HCT116 (cell line): ENCODE results near the gene CDCA3. TPM values are rescaled to one million over a fixed set of nuclear protein-coding genes. Genes with fewer than 3 reads are reported as not detected.

Experiments used
- ATAC-seq: fragments of 200-7000 bp; cut with Tn5 transposase; 2 replicates; pipeline ENCODE4 v1.9.1; 2020; ENCODE audit warnings: mild to moderate bottlenecking, moderate library complexity
- BruUV-seq: library from RNA; stranded (reverse); fragments of 400-500 nt; replicated peaks from 2 replicates; lab custom pipeline; 2021; lab: Mats Ljungman, UMichigan
- CTCF ChIA-PET: fragments of 300-600 bp; sonication (Branson Sonifier 250); formaldehyde crosslinking; loops from one replicate; lab custom pipeline; 2021; ENCODE audit warnings: antibody characterized with exemption; lab: Charles Lee
- POLR2A ChIA-PET: fragments of 300-600, 350-600 bp; sonication (Branson Sonifier 250); formaldehyde crosslinking; loops from one replicate; lab custom pipeline; 2021; ENCODE audit warnings: antibody characterized with exemption; lab: Charles Lee
- RAD21 ChIA-PET, 2 experiments: fragments of 300-600 bp; sonication (Branson Sonifier 250); formaldehyde crosslinking; loops; one replicate each; lab custom pipeline; 2023; ENCODE audit warnings: low total read pairs in 2 of 2; ENCODE audit not compliant: uncharacterized antibody in 2 of 2, unreplicated experiment in 2 of 2, low non-redundant PET in 1 of 2; lab: Charles Lee
- DNase-seq: peaks from one replicate; pipeline ENCODE4 v3.0.0-alpha.2; 2010; ENCODE audit warnings: low read depth, low spot score
- H2AFZ ChIP-seq: fragments of 200-600 bp; shearing (Covaris generic), sonication (generic); 2 replicates; pipeline ENCODE4 v1.6.1; 2017; ENCODE audit warnings: low read depth, mixed run types, mixed read lengths, antibody characterized with exemption, low read length; ENCODE audit not compliant: poor library complexity, severe bottlenecking
- H3K27ac ChIP-seq: 2 replicates; pipeline ENCODE4 v1.5.1; 2012; ENCODE audit warnings: low read depth, low read length
- H3K27me3 ChIP-seq: fragments of 200-600 bp; sonication (generic); 2 replicates; pipeline ENCODE4 v1.6.1; 2016; ENCODE audit warnings: mixed run types, low read length, mixed read lengths; ENCODE audit not compliant: insufficient read depth
- H3K36me3 ChIP-seq, 2 experiments: fragments of 200-500 bp in 1 of 2; fragments of 200-600 bp in 1 of 2; sonication (Bioruptor generic) in 1 of 2; sonication (generic) in 1 of 2; 2 replicates each; pipeline versions ENCODE4 v1.5.1 to v1.6.1; 2014 to 2016; ENCODE audit warnings: low read length in 2 of 2, inconsistent platforms in 1 of 2, mixed read lengths in 1 of 2, mixed run types in 1 of 2; ENCODE audit not compliant: insufficient read depth in 2 of 2, control insufficient read depth in 1 of 2
- H3K4me1 ChIP-seq, 2 experiments: fragments of 200-600 bp in 1 of 2; sonication (generic) in 1 of 2; 2 replicates each; pipeline versions ENCODE4 v1.5.1 to v1.6.1; 2012 to 2017; ENCODE audit warnings: low read length in 2 of 2, inconsistent platforms in 1 of 2, mild to moderate bottlenecking in 1 of 2, mixed read lengths in 1 of 2, mixed run types in 1 of 2, moderate library complexity in 1 of 2; ENCODE audit not compliant: insufficient read depth in 2 of 2, control insufficient read depth in 1 of 2
- H3K4me2 ChIP-seq: fragments of 200-600 bp; sonication (generic); 2 replicates; pipeline ENCODE4 v1.6.1; 2017; ENCODE audit warnings: mixed run types, low read length, mixed read lengths
- H3K4me3 ChIP-seq, 2 experiments: fragments of 200-600 bp in 1 of 2; sonication (generic) in 1 of 2; replicated peaks in 1 of 2; 2 replicates each; pipeline ENCODE4 v1.5.1; 2011 to 2016; ENCODE audit warnings: low read length in 2 of 2, control low read depth in 1 of 2, low read depth in 1 of 2, mild to moderate bottlenecking in 1 of 2, mixed read lengths in 1 of 2, mixed run types in 1 of 2
- H3K79me2 ChIP-seq: fragments of 200-600 bp; sonication (generic); 2 replicates; pipeline ENCODE4 v1.6.1; 2017; ENCODE audit warnings: mild to moderate bottlenecking, mixed run types, low read length, moderate library complexity, mixed read lengths; ENCODE audit not compliant: insufficient read depth
- H3K9ac ChIP-seq: fragments of 200-600 bp; sonication (generic); 2 replicates; pipeline ENCODE4 v1.6.1; 2016; ENCODE audit warnings: low read length, mixed read lengths
- H3K9me2 ChIP-seq: fragments of 200-600 bp; sonication (generic), shearing (Covaris generic); 2 replicates; pipeline ENCODE4 v1.6.1; 2017; ENCODE audit warnings: mixed run types, mild to moderate bottlenecking, moderate library complexity; ENCODE audit not compliant: insufficient read depth
- H3K9me3 ChIP-seq, 2 experiments: fragments of 200-500 bp in 1 of 2; fragments of 200-600 bp in 1 of 2; sonication (Bioruptor generic) in 1 of 2; sonication (generic) in 1 of 2; 2 replicates each; pipeline ENCODE4 v1.6.1; 2014 to 2017; ENCODE audit warnings: low read length in 2 of 2, mixed read lengths in 2 of 2, inconsistent platforms in 1 of 2, low read depth in 1 of 2, mild to moderate bottlenecking in 1 of 2, mixed run types in 1 of 2, moderate library complexity in 1 of 2; ENCODE audit not compliant: control insufficient read depth in 1 of 2, insufficient read depth in 1 of 2
- H4K20me1 ChIP-seq: fragments of 200-600 bp; sonication (generic), shearing (Covaris generic); 2 replicates; pipeline ENCODE4 v1.6.1; 2017; ENCODE audit warnings: mixed run types, mild to moderate bottlenecking, moderate library complexity; ENCODE audit not compliant: insufficient read depth
- CEBPB ChIP-seq: IDR thresholded peaks from 2 replicates; pipeline ENCODE4 v1.6.1; 2012; ENCODE audit warnings: low read depth
- EGR1 ChIP-seq: IDR thresholded peaks from 2 replicates; pipeline ENCODE4 v1.6.1; 2012; ENCODE audit warnings: low read depth
- ELF1 ChIP-seq: IDR thresholded peaks from 2 replicates; pipeline ENCODE4 v1.6.1; 2012; ENCODE audit warnings: low read depth, borderline replicate concordance
- EZH2 ChIP-seq: fragments of 200-600 bp; sonication (generic); IDR thresholded peaks from 2 replicates; pipeline ENCODE4 v1.6.1; 2017; ENCODE audit warnings: antibody characterized with exemption, mixed run types
- FOSL1 ChIP-seq: IDR thresholded peaks from 2 replicates; pipeline ENCODE4 v1.6.1; 2012; ENCODE audit warnings: low read depth
- POLR2A ChIP-seq: IDR thresholded peaks from 2 replicates; pipeline ENCODE4 v1.7.0; 2011; ENCODE audit warnings: borderline replicate concordance; ENCODE audit not compliant: insufficient read depth, insufficient read length; ENCODE audit errors: extremely low read depth
- POLR2AphosphoS5 ChIP-seq: IDR thresholded peaks from 2 replicates; pipeline ENCODE4 v1.6.1; 2011; ENCODE audit warnings: mild to moderate bottlenecking, low read depth, low read length, moderate library complexity
- RAD21 ChIP-seq: IDR thresholded peaks from 2 replicates; pipeline ENCODE4 v1.6.1; 2012; ENCODE audit warnings: low read depth, mild to moderate bottlenecking
- SIN3A ChIP-seq: IDR thresholded peaks from 2 replicates; pipeline ENCODE4 v1.6.1; 2012; ENCODE audit warnings: low read depth
- SRF ChIP-seq: IDR thresholded peaks from 2 replicates; pipeline ENCODE4 v1.6.1; 2012; ENCODE audit warnings: low read depth
- TCF7L2 ChIP-seq: IDR thresholded peaks from 2 replicates; pipeline ENCODE4 v1.7.0; 2011; ENCODE audit warnings: borderline replicate concordance, inconsistent platforms; ENCODE audit not compliant: insufficient read depth, insufficient read length; ENCODE audit errors: extremely low read depth
- YY1 ChIP-seq: IDR thresholded peaks from 2 replicates; pipeline ENCODE4 v1.6.1; 2011; ENCODE audit warnings: low read length, low read depth, moderate library complexity, mild to moderate bottlenecking; ENCODE audit not compliant: insufficient replicate concordance; ENCODE audit errors: extremely low read depth
- ZFX ChIP-seq: fragments of 450-650 bp; IDR thresholded peaks from 2 replicates; pipeline ENCODE4 v1.6.1; 2017
- ZNF274 ChIP-seq: fragments of 200-500 bp; sonication (Bioruptor generic); IDR thresholded peaks from 2 replicates; pipeline ENCODE4 v1.6.1; 2014; ENCODE audit warnings: mild to moderate bottlenecking, low read depth, low read length, inconsistent platforms
- intact Hi-C: fragments of 100-400 bp; cut with micrococcal nuclease; formaldehyde crosslinking; loops from 2 replicates; pipeline ENCODE4 v1.10.0; 2022
- total RNA-seq: library from RNA; stranded (reverse); gene quantifications from one replicate; pipeline ENCODE4 v1.2.1, GENCODE V29; 2021; ENCODE audit not compliant: unreplicated experiment
- TF ChIP-seq, protein P1 (sequence below): IDR thresholded peaks from 2 replicates; pipeline ENCODE4 v1.6.1; 2012
- TF ChIP-seq, protein P2 (sequence below): IDR thresholded peaks from 2 replicates; pipeline ENCODE4 v1.6.1; 2012
- TF ChIP-seq, protein P3 (sequence below): IDR thresholded peaks from 2 replicates; pipeline ENCODE4 v1.6.1; 2012; ENCODE audit warnings: low read depth

Gene CDCA3
- total RNA-seq, 1 experiment from 2014 or later, result 63.0 TPM

DNA sequence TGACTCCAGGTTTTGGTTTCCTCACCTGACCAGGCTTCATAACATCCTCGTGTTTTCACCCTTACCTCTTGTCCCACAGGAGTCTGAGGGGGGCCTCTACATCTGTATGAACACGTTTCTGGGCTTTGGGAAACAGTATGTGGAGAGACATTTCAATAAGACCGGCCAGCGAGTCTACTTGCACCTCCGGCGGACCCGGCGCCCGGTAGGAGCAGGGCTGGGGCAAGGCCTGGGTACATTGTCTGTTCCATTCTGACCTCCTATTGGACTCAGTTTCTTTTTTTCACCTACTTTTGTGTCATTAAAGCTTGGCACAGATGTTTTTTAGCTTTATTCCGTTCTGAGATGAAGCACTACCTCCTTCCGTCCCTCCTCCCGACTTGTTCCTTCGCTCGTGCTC lies 4.2 kb upstream of the CDCA3 start:
- H3K79me2 ChIP-seq, result peaks cover 37% of the 10 kb centered on the region
- no peak overlapping the region for H2AFZ ChIP-seq
- H3K4me1 ChIP-seq, result peaks cover 11 to 23% of the 10 kb centered on the region in 2 experiments
- no peaks in the 10 kb centered on the region for H3K27me3 ChIP-seq
- no TSS peak for BruUV-seq
- H3K9me2 ChIP-seq, result no peaks in the 10 kb centered on the region
- intact Hi-C loops, result no loop called here
- TF ChIP-seq CEBPB (no peak), SRF (no peak), EZH2 (no peak), ELF1 (no peak), EGR1 (no peak), POLR2AphosphoS5 (no peak), SIN3A (no peak), POLR2A (no peak), YY1 (no peak), FOSL1 (no peak)
- TF ChIP-seq, protein P1, sequence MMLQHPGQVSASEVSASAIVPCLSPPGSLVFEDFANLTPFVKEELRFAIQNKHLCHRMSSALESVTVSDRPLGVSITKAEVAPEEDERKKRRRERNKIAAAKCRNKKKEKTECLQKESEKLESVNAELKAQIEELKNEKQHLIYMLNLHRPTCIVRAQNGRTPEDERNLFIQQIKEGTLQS, result no peak
- TF ChIP-seq, protein P2, sequence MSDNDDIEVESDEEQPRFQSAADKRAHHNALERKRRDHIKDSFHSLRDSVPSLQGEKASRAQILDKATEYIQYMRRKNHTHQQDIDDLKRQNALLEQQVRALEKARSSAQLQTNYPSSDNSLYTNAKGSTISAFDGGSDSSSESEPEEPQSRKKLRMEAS, result no peak
- peaks cover 34 to 48% of the 10 kb centered on the region in 2 experiments; a peak in 3 of 4 replicates for H3K36me3 ChIP-seq
- POLR2A ChIA-PET, result interaction anchor here (8.9 kb wide), 1 partner anchor 14 kb away, joined by 186 read pairs; the partner anchor contains the start of genes SPSB2 and TPI1
- no peak overlapping the region for H3K9ac ChIP-seq
- H3K27ac ChIP-seq, result no peak overlapping the region
- H3K4me2 ChIP-seq, result no peak overlapping the region
- H3K9me3 ChIP-seq, result no peaks in the 10 kb centered on the region
- CTCF ChIA-PET, result no interaction called here
- RAD21 ChIA-PET, result no interaction called here
- H4K20me1 ChIP-seq, result no peaks in the 10 kb centered on the region
- no peak for DNase-seq
- ATAC-seq, result no peak
- H3K4me3 ChIP-seq, result no peak overlapping the region

DNA sequence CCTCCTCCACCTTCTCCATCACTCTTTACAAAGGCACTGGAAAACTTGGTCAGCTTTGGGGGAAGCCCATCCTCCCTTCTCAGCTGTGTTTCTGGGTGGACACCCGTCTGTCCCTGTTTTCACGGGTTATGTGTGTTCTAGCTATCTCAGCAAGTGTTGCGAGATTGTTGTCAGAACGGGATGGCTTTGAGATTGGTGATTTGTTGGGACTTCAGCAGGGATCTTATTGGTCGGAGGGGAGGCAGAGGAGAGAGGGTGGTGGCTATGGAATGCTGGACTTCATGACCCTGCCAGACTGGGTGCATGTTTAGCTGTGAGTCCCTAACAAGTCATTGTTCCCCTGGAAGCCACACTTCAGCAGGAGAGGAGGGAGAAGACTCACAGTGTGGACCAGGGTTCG lies 3.0 kb upstream of the CDCA3 start:
- Histone ChIP-seq H3K36me3 (peaks cover 33 to 56% of the 10 kb centered on the region in 2 experiments; a peak in 3 of 4 replicates), H2AFZ (no peak overlapping the region), H3K9ac (no peak overlapping the region), H3K4me2 (peak overlapping the region; percentile 100; the same call in 1 of the 2 replicates), H4K20me1 (no peaks in the 10 kb centered on the region), H3K79me2 (peaks cover 49% of the 10 kb centered on the region), H3K4me1 (peaks cover 15 to 31% of the 10 kb centered on the region in 2 experiments), H3K9me3 (no peaks in the 10 kb centered on the region), H3K9me2 (no peaks in the 10 kb centered on the region), H3K27ac (peak overlapping the region; percentile 65), H3K27me3 (no peaks in the 10 kb centered on the region), H3K4me3 (no peak overlapping the region)
- DNase-seq (no peak), ATAC-seq (no peak)
- ChIA-PET CTCF (interaction anchor here (3.4 kb wide), 1 partner anchor 101 kb away, joined by 19 read pairs; the partner anchor contains the start of gene MLF2), POLR2A (interaction anchor here (8.9 kb wide), 1 partner anchor 15 kb away, joined by 186 read pairs; the partner anchor contains the start of genes SPSB2 and TPI1), RAD21 (no interaction called here)
- intact Hi-C loops, result loop anchor here (5.0 kb wide), 1 partner anchor 247 kb away; the partner anchor contains the start of gene CHD4
- BruUV-seq, result no TSS peak
- TF ChIP-seq ELF1 (no peak), RAD21 (no peak), ZNF274 (no peak), ZFX (no peak), YY1 (no peak), TCF7L2 (no peak), SRF (no peak), SIN3A (no peak), EZH2 (no peak), FOSL1 (no peak)
- TF ChIP-seq, protein P3, sequence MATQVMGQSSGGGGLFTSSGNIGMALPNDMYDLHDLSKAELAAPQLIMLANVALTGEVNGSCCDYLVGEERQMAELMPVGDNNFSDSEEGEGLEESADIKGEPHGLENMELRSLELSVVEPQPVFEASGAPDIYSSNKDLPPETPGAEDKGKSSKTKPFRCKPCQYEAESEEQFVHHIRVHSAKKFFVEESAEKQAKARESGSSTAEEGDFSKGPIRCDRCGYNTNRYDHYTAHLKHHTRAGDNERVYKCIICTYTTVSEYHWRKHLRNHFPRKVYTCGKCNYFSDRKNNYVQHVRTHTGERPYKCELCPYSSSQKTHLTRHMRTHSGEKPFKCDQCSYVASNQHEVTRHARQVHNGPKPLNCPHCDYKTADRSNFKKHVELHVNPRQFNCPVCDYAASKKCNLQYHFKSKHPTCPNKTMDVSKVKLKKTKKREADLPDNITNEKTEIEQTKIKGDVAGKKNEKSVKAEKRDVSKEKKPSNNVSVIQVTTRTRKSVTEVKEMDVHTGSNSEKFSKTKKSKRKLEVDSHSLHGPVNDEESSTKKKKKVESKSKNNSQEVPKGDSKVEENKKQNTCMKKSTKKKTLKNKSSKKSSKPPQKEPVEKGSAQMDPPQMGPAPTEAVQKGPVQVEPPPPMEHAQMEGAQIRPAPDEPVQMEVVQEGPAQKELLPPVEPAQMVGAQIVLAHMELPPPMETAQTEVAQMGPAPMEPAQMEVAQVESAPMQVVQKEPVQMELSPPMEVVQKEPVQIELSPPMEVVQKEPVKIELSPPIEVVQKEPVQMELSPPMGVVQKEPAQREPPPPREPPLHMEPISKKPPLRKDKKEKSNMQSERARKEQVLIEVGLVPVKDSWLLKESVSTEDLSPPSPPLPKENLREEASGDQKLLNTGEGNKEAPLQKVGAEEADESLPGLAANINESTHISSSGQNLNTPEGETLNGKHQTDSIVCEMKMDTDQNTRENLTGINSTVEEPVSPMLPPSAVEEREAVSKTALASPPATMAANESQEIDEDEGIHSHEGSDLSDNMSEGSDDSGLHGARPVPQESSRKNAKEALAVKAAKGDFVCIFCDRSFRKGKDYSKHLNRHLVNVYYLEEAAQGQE, result no peak
